ENCODE results near the gene ZNF367. TPM values are rescaled to one million over a fixed set of nuclear protein-coding genes. Genes with fewer than 3 reads are reported as not detected.

Gene ZNF367
- total and polyA plus RNA-seq, 9 of the 15 experiments (the other 6 are each of a cell fraction or from before 2014, with no cell fraction given), result 2.7 to 14.4 (median 10.0) TPM

- TF ChIP-seq CBFB (CRISPR knock-in tag; IDR thresholded peaks at IDR 0.05), result no peak
- TF ChIP-seq NR2F6 (CRISPR knock-in tag; IDR thresholded peaks at IDR 0.05), result no peak
- TF ChIP-seq ZNF263 (CRISPR knock-in tag; IDR thresholded peaks at IDR 0.05; ENCODE audit: borderline replicate concordance), result peak; percentile 44
- 0 out of 2 replicates have a peak, but pooled peaks have one; percentile 1 for TF ChIP-seq C11orf30 (IDR thresholded peaks at IDR 0.05; ENCODE audit: low read depth)
- no peak for TF ChIP-seq KAT8 (IDR thresholded peaks at IDR 0.05; ENCODE audit: low read depth)
- no peak for TF ChIP-seq RERE (CRISPR knock-in tag; IDR thresholded peaks at IDR 0.05; ENCODE audit: borderline replicate concordance)
- TF ChIP-seq SAP30 (IDR thresholded peaks at IDR 0.05; ENCODE audit: borderline replicate concordance, insufficient read depth, low read depth, low read length, poor library complexity, severe bottlenecking), result peak; percentile 95
- no peak for TF ChIP-seq PRPF4 (IDR thresholded peaks at IDR 0.05; ENCODE audit: insufficient read depth, low read depth, low read length, poor library complexity, severe bottlenecking)
- no peak for TF ChIP-seq CBFA2T2 (conservative IDR thresholded peaks at IDR 0.05)
- TF ChIP-seq, protein P1, sequence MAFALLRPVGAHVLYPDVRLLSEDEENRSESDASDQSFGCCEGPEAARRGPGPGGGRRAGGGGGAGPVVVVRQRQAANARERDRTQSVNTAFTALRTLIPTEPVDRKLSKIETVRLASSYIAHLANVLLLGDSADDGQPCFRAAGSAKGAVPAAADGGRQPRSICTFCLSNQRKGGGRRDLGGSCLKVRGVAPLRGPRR (CRISPR knock-in tag; IDR thresholded peaks at IDR 0.05), result no peak
- no peak for TF ChIP-seq COPS2 (conservative IDR thresholded peaks at IDR 0.05)
- TF ChIP-seq, protein P2, sequence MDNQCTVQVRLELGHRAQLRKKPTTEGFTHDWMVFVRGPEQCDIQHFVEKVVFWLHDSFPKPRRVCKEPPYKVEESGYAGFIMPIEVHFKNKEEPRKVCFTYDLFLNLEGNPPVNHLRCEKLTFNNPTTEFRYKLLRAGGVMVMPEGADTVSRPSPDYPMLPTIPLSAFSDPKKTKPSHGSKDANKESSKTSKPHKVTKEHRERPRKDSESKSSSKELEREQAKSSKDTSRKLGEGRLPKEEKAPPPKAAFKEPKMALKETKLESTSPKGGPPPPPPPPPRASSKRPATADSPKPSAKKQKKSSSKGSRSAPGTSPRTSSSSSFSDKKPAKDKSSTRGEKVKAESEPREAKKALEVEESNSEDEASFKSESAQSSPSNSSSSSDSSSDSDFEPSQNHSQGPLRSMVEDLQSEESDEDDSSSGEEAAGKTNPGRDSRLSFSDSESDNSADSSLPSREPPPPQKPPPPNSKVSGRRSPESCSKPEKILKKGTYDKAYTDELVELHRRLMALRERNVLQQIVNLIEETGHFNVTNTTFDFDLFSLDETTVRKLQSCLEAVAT (IDR thresholded peaks at IDR 0.05), result 0 out of 4 replicates have a peak, but pooled peaks have one; percentile 8 to 61
- no peak for TF ChIP-seq CBX5 (IDR thresholded peaks at IDR 0.05; ENCODE audit: borderline replicate concordance, low read depth)
- TF ChIP-seq GTF2E2 (tag; IDR thresholded peaks at IDR 0.05), result peak; percentile 43
- no peak for TF ChIP-seq ZKSCAN1 (IDR thresholded peaks at IDR 0.05; ENCODE audit: low read depth, low read length)
- no peak for TF ChIP-seq ZNF146 (CRISPR knock-in tag; IDR thresholded peaks at IDR 0.05; ENCODE audit: unreplicated experiment)
- TF ChIP-seq GATAD2A (IDR thresholded peaks at IDR 0.05), result peak; percentile 85; the same call in 1 of the 2 replicates
- peak; percentile 78; the same call in 1 of the 2 replicates for TF ChIP-seq PHF8 (IDR thresholded peaks at IDR 0.05; ENCODE audit: borderline replicate concordance, low read length)
- TF ChIP-seq BRD4 (IDR thresholded peaks at IDR 0.05), result peak; percentile 74; the same call in 1 of the 2 replicates
- TF ChIP-seq HNRNPL (IDR thresholded peaks at IDR 0.05; ENCODE audit: low read depth, low read length), result peak; percentile 54; the same call in 1 of the 2 replicates
- TF ChIP-seq TCFL5 (CRISPR knock-in tag; conservative IDR thresholded peaks at IDR 0.05), result no peak
- peak; percentile 68 for TF ChIP-seq NUFIP1 (IDR thresholded peaks at IDR 0.05; ENCODE audit: partially characterized antibody)
Measured at GRCh38 chr9:96418920-96419690, 935 bp upstream of the ZNF367 start (continued).

Measured in K562 (cell line).